Naive thymus-derived CD4-positive, alpha-beta T cell (primary cell): ENCODE measurements around the gene RPTOR. TPM values are rescaled to one million over a fixed set of nuclear protein-coding genes. Genes with fewer than 3 reads are reported as not detected.

Experiments
- ATAC-seq: fragments of 150-1000 bp; cut with Tn5 transposase; 2 replicates; pipeline ENCODE4 v1.10.0; 2021; ENCODE audit warnings: mild to moderate bottlenecking, moderate library complexity
- CTCF ChIA-PET: fragments of 350-600 bp; sonication (Branson Sonifier 250); formaldehyde crosslinking; loops from one replicate; lab custom pipeline; 2021; ENCODE audit warnings: antibody characterized with exemption; lab: Charles Lee
- POLR2A ChIA-PET: fragments of 350-600 bp; sonication (Branson Sonifier 250); formaldehyde crosslinking; loops from one replicate; lab custom pipeline; 2021; ENCODE audit warnings: antibody characterized with exemption, inconsistent platforms; lab: Charles Lee
- DNase-seq, 9 donors: peaks; one replicate each; pipeline versions ENCODE4 v3.0.0 to v3.0.0-alpha.2; 2020 to 2022; ENCODE audit warnings: mixed read lengths in 1 of 9
- H3K27ac ChIP-seq: one replicate; pipeline ENCODE4 v1.7.0; 2013; ENCODE audit warnings: mild to moderate bottlenecking, low read depth, low read length, moderate library complexity
- H3K27me3 ChIP-seq, 2 donors: one replicate each; pipeline ENCODE4 v1.7.0; 2013; ENCODE audit warnings: low read length in 2 of 2, mild to moderate bottlenecking in 2 of 2, moderate library complexity in 2 of 2; ENCODE audit not compliant: control insufficient read depth in 2 of 2, insufficient read depth in 2 of 2
- H3K36me3 ChIP-seq, 3 experiments: 1 replicate in 2 of 3; 2 replicates in 1 of 3; pipeline ENCODE4 v1.7.0; 2013; ENCODE audit warnings: low read length in 3 of 3, mild to moderate bottlenecking in 3 of 3, moderate library complexity in 1 of 3; ENCODE audit not compliant: insufficient read depth in 3 of 3, control insufficient read depth in 2 of 3
- H3K4me1 ChIP-seq, 2 donors: one replicate each; pipeline ENCODE4 v1.7.0; 2013; ENCODE audit warnings: low read length in 2 of 2, mild to moderate bottlenecking in 2 of 2, moderate library complexity in 1 of 2; ENCODE audit not compliant: control insufficient read depth in 2 of 2, insufficient read depth in 2 of 2
- H3K4me3 ChIP-seq: 2 replicates; pipeline ENCODE4 v1.7.0; 2013; ENCODE audit warnings: mild to moderate bottlenecking, low read length
- H3K9me3 ChIP-seq, 3 experiments: 1 replicate in 2 of 3; 2 replicates in 1 of 3; pipeline ENCODE4 v1.7.0; 2013; ENCODE audit warnings: low read length in 3 of 3; ENCODE audit not compliant: control insufficient read depth in 2 of 3
- H3K27ac Mint-ChIP-seq, 9 donors: one replicate each; pipeline ENCODE4 v1.8.0; 2020 to 2022; ENCODE audit warnings: mixed read lengths in 9 of 9, mild to moderate bottlenecking in 8 of 9, moderate library complexity in 5 of 9, inconsistent platforms in 2 of 9
- H3K27me3 Mint-ChIP-seq, 5 donors: one replicate each; pipeline ENCODE4 v1.8.0; 2021 to 2022; ENCODE audit warnings: mixed read lengths in 5 of 5, mild to moderate bottlenecking in 1 of 5
- H3K36me3 Mint-ChIP-seq, 5 donors: one replicate each; pipeline ENCODE4 v1.8.0; 2020 to 2022; ENCODE audit warnings: mixed read lengths in 5 of 5, mild to moderate bottlenecking in 3 of 5, inconsistent platforms in 1 of 5
- H3K4me1 Mint-ChIP-seq, 7 donors: one replicate each; pipeline ENCODE4 v1.8.0; 2020 to 2022; ENCODE audit warnings: mixed read lengths in 7 of 7, mild to moderate bottlenecking in 3 of 7, inconsistent platforms in 1 of 7
- H3K4me3 Mint-ChIP-seq, 10 donors: one replicate each; pipeline ENCODE4 v1.8.0; 2020 to 2022; ENCODE audit warnings: mild to moderate bottlenecking in 10 of 10, mixed read lengths in 10 of 10, moderate library complexity in 6 of 10, inconsistent platforms in 2 of 10
- H3K9me3 Mint-ChIP-seq, 11 donors: one replicate each; pipeline ENCODE4 v1.8.0; 2020 to 2022; ENCODE audit warnings: mixed read lengths in 11 of 11, mild to moderate bottlenecking in 4 of 11, inconsistent platforms in 1 of 11, moderate library complexity in 1 of 11
- intact Hi-C, 2 donors: fragments of 100-400 bp; cut with micrococcal nuclease; formaldehyde crosslinking; loops; one replicate each; pipeline ENCODE4 v1.15.1; 2023
- polyA plus RNA-seq, 2 donors: library from polyadenylated mRNA; unstranded; fragments of 300-500 nt; fragmentation: Illumina TruSeq; gene quantifications; one replicate each; pipeline ENCODE4 v1.2.3, GENCODE V29; 2021
- total RNA-seq, 6 experiments: library from RNA in 5 of 6; stranded (reverse) in 5 of 6; gene quantifications; 1 replicate in 5 of 6; 2 replicates in 1 of 6; pipeline ENCODE4 v1.2.3 and lab custom pipeline; 2021 to 2026

The RPTOR gene
- total and polyA plus RNA-seq, 7 experiments from 2014 or later = 10.9 to 89.8 (median 59.9) TPM

GRCh38 chr17:80996422-80997305 is 452.0 kb downstream of the RPTOR start:
- no peak for DNase-seq
- peaks cover 0 to 58% (median 11%) of the 10 kb centered on the region in 3 experiments for H3K36me3 ChIP-seq
- ATAC-seq = no peak
- H3K27me3 ChIP-seq = no peaks in the 10 kb centered on the region
- Mint-ChIP-seq H3K36me3 (peaks cover 0 to 9% (median 4%) of the 10 kb centered on the region in 5 donors), H3K27ac (no peak overlapping the region), H3K9me3 (no peaks in the 10 kb centered on the region), H3K4me1 (peaks cover 7 to 18% (median 10%) of the 10 kb centered on the region in 7 donors), H3K27me3 (peaks cover 0 to 4% (median 0%) of the 10 kb centered on the region in 5 donors), H3K4me3 (no peak overlapping the region)
- no peak overlapping the region for H3K4me3 ChIP-seq
- H3K9me3 ChIP-seq = no peaks in the 10 kb centered on the region
- no peak overlapping the region for H3K27ac ChIP-seq
- POLR2A ChIA-PET = no interaction called here
- intact Hi-C loops = no loop called here
- H3K4me1 ChIP-seq = peaks cover 0 to 8% of the 10 kb centered on the region in 2 donors
- CTCF ChIA-PET = no interaction called here

- H3K4me3 Mint-ChIP-seq = no peak overlapping the region
- DNase-seq = no peak
- ChIA-PET CTCF (no interaction called here), POLR2A (no interaction called here)
- H3K27ac ChIP-seq = no peak overlapping the region
- H3K27me3 ChIP-seq = no peaks in the 10 kb centered on the region
- peaks cover 7 to 23% (median 15%) of the 10 kb centered on the region in 7 donors for H3K4me1 Mint-ChIP-seq
- peaks cover 0 to 12% (median 0%) of the 10 kb centered on the region in 5 donors for H3K27me3 Mint-ChIP-seq
- intact Hi-C loops = no loop called here
- H3K9me3 ChIP-seq = no peaks in the 10 kb centered on the region
- no peak overlapping the region for H3K27ac Mint-ChIP-seq
- peaks cover 0 to 9% (median 4%) of the 10 kb centered on the region in 5 donors for H3K36me3 Mint-ChIP-seq
- H3K36me3 ChIP-seq = peaks cover 0 to 58% (median 11%) of the 10 kb centered on the region in 3 experiments
- peak; percentile 26 for ATAC-seq
- H3K4me1 ChIP-seq = peaks cover 0 to 6% of the 10 kb centered on the region in 2 donors
- no peaks in the 10 kb centered on the region for H3K9me3 Mint-ChIP-seq
- no peak overlapping the region for H3K4me3 ChIP-seq
Measured at GRCh38 chr17:80997424-80998117, 452.9 kb downstream of the RPTOR start.

- H3K36me3 ChIP-seq = peaks cover 0 to 58% (median 11%) of the 10 kb centered on the region in 3 experiments
- no peaks in the 10 kb centered on the region for H3K9me3 ChIP-seq
- ATAC-seq = no peak
- H3K4me3 ChIP-seq = no peak overlapping the region
- H3K4me3 Mint-ChIP-seq = no peak overlapping the region
- H3K9me3 Mint-ChIP-seq = no peaks in the 10 kb centered on the region
- H3K27me3 ChIP-seq = no peaks in the 10 kb centered on the region
- H3K27ac ChIP-seq = no peak overlapping the region
- intact Hi-C loops = no loop called here
- no peaks in the 10 kb centered on the region for H3K4me1 ChIP-seq
- DNase-seq = no peak
- POLR2A ChIA-PET = no interaction called here
- peaks cover 0 to 17% (median 0%) of the 10 kb centered on the region in 5 donors for H3K27me3 Mint-ChIP-seq
- peak overlapping the region in 1 of 9 donors; percentile 57 for H3K27ac Mint-ChIP-seq
- CTCF ChIA-PET = interaction anchor here (1.1 kb wide), 1 partner anchor 104 kb away, joined by 3 read pairs; no protein-coding TSS in a partner anchor
- peaks cover 0 to 9% (median 4%) of the 10 kb centered on the region in 5 donors for H3K36me3 Mint-ChIP-seq
- peaks cover 4 to 20% (median 11%) of the 10 kb centered on the region in 7 donors for H3K4me1 Mint-ChIP-seq
Measured at GRCh38 chr17:80998118-80998747, 453.6 kb downstream of the RPTOR start.

- Mint-ChIP-seq H3K4me3 (no peak overlapping the region), H3K27me3 (peaks cover 0 to 23% (median 0%) of the 10 kb centered on the region in 5 donors), H3K9me3 (no peaks in the 10 kb centered on the region), H3K36me3 (peaks cover 0 to 9% (median 4%) of the 10 kb centered on the region in 5 donors), H3K4me1 (peaks cover 0 to 19% (median 12%) of the 10 kb centered on the region in 7 donors), H3K27ac (peak overlapping the region in 1 of 9 donors; percentile 57)
- H3K36me3 ChIP-seq = peaks cover 0 to 58% (median 11%) of the 10 kb centered on the region in 3 experiments
- ATAC-seq (no peak), DNase-seq (no peak)
- ChIA-PET CTCF (interaction anchor here (0.6 to 1.1 kb wide), 2 partner anchors 103 to 1939 kb away, joined by 3 read pairs; no protein-coding TSS in a partner anchor), POLR2A (no interaction called here)
- intact Hi-C loops = no loop called here
- no peaks in the 10 kb centered on the region for H3K9me3 ChIP-seq
- H3K27me3 ChIP-seq = peaks cover 0 to 3% of the 10 kb centered on the region in 2 donors
- no peak overlapping the region for H3K27ac ChIP-seq
- H3K4me3 ChIP-seq = no peak overlapping the region
- peaks cover 0 to 5% of the 10 kb centered on the region in 2 donors for H3K4me1 ChIP-seq
Measured at GRCh38 chr17:80998748-80999535, 454.3 kb downstream of the RPTOR start.

GRCh38 chr17:80999536-81000333 is 455.1 kb downstream of the RPTOR start:
- POLR2A ChIA-PET = no interaction called here
- intact Hi-C loops = no loop called here
- H3K9me3 Mint-ChIP-seq = no peaks in the 10 kb centered on the region

More at GRCh38 chr17:80999536-81000333, 455.1 kb downstream of the RPTOR start:
- Mint-ChIP-seq H3K4me3 (no peak overlapping the region), H3K36me3 (peaks cover 0 to 9% (median 4%) of the 10 kb centered on the region in 5 donors), H3K27me3 (peaks cover 2 to 27% (median 3%) of the 10 kb centered on the region in 5 donors), H3K4me1 (peaks cover 3 to 19% (median 16%) of the 10 kb centered on the region in 7 donors), H3K27ac (no peak overlapping the region)
- Histone ChIP-seq H3K36me3 (peaks cover 0 to 58% (median 11%) of the 10 kb centered on the region in 3 experiments), H3K9me3 (no peaks in the 10 kb centered on the region), H3K4me1 (peaks cover 2 to 10% of the 10 kb centered on the region in 2 donors), H3K4me3 (no peak overlapping the region), H3K27me3 (peaks cover 3% of the 10 kb centered on the region in 2 donors), H3K27ac (no peak overlapping the region)
- ATAC-seq = no peak
- CTCF ChIA-PET = interaction anchor here (0.6 kb wide), 1 partner anchor 1940 kb away, joined by 3 read pairs; no protein-coding TSS in a partner anchor
- DNase-seq = no peak
